Measurements from ENCODE around the gene RXFP1. TPM values are rescaled to one million over a fixed set of nuclear protein-coding genes. Genes with fewer than 3 reads are reported as not detected.

RXFP1 gene
- total and polyA plus RNA-seq, 2 donors from 2014 or later, result 1.4 to 1.7 TPM

- Histone ChIP-seq H3K9me3 (ENCODE audit: control insufficient read depth in 2 of 3, insufficient read depth in 1 of 3, low read length in 3 of 3) (no peaks in the 10 kb centered on the region), H3K4me3 (ENCODE audit: low read length in 3 of 3) (no peak overlapping the region), H3K4me1 (ENCODE audit: control insufficient read depth in 2 of 3, insufficient read depth in 2 of 3, low read depth in 1 of 3, low read length in 3 of 3) (no peaks in the 10 kb centered on the region), H3K27ac (ENCODE audit: low read depth in 2 of 2, low read length in 2 of 2) (no peak overlapping the region), H3K9ac (ENCODE audit: low read length in 3 of 3) (no peak overlapping the region), H3K27me3 (ENCODE audit: control insufficient read depth, insufficient read depth, low read length) (no peaks in the 10 kb centered on the region), H3K36me3 (ENCODE audit: control insufficient read depth in 2 of 3, insufficient read depth in 3 of 3, low read length in 3 of 3) (no peaks in the 10 kb centered on the region)
- FAIRE-seq (no peak), DNase-seq (no peak)
- intact Hi-C loops (cut with DNase I), result loop anchor here (10.0 kb wide), 1 partner anchor 367 kb away; no protein-coding TSS in a partner anchor
- TF ChIP-seq, protein P1, sequence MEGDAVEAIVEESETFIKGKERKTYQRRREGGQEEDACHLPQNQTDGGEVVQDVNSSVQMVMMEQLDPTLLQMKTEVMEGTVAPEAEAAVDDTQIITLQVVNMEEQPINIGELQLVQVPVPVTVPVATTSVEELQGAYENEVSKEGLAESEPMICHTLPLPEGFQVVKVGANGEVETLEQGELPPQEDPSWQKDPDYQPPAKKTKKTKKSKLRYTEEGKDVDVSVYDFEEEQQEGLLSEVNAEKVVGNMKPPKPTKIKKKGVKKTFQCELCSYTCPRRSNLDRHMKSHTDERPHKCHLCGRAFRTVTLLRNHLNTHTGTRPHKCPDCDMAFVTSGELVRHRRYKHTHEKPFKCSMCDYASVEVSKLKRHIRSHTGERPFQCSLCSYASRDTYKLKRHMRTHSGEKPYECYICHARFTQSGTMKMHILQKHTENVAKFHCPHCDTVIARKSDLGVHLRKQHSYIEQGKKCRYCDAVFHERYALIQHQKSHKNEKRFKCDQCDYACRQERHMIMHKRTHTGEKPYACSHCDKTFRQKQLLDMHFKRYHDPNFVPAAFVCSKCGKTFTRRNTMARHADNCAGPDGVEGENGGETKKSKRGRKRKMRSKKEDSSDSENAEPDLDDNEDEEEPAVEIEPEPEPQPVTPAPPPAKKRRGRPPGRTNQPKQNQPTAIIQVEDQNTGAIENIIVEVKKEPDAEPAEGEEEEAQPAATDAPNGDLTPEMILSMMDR (IDR thresholded peaks at IDR 0.05; ENCODE audit: borderline replicate concordance, extremely low read depth, insufficient read depth), result no peak
Measured at GRCh38 chr4:158622251-158622650, 100.6 kb downstream of the RXFP1 start.

GRCh38 chr4:158624889-158625478 lies 103.3 kb downstream of the RXFP1 start:
- peak; percentile 95 for FAIRE-seq
- Histone ChIP-seq H3K27me3 (ENCODE audit: control insufficient read depth, insufficient read depth, low read length) (no peaks in the 10 kb centered on the region), H3K36me3 (ENCODE audit: control insufficient read depth in 2 of 3, insufficient read depth in 3 of 3, low read length in 3 of 3) (no peaks in the 10 kb centered on the region), H3K27ac (ENCODE audit: low read depth in 2 of 2, low read length in 2 of 2) (no peak overlapping the region), H3K4me3 (ENCODE audit: low read length in 3 of 3) (no peak overlapping the region), H3K4me1 (ENCODE audit: control insufficient read depth in 2 of 3, insufficient read depth in 2 of 3, low read depth in 1 of 3, low read length in 3 of 3) (no peaks in the 10 kb centered on the region), H3K9ac (ENCODE audit: low read length in 3 of 3) (no peak overlapping the region), H3K9me3 (ENCODE audit: control insufficient read depth in 2 of 3, insufficient read depth in 1 of 3, low read length in 3 of 3) (no peaks in the 10 kb centered on the region)
- DNase-seq, result peak in 2 of 5 donors; percentile 55 to 78
- TF ChIP-seq, protein P1 (IDR thresholded peaks at IDR 0.05; ENCODE audit: borderline replicate concordance, extremely low read depth, insufficient read depth), result peak; percentile 65
- intact Hi-C loops (cut with DNase I), result loop anchor here (10.0 kb wide), 1 partner anchor 370 kb away; no protein-coding TSS in a partner anchor

DNA sequence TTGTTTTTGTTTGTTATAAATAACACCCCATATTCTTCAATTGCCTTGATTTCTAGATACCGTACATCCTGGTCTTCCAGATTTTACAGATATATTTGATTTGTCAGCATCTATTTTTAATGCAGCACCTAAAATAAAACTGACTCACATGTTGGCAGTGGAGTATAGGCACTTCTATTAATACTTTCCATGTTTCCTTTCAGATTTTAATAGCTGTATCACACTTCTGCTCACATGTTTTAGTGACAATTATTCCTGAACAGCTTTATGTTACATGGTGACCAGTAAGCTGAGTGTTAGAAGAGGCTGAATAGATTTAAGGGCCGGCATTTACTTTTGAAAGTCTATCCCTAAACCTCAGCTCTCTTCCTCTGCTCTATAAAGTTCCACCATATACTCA lies 103.9 kb downstream of the RXFP1 start:
- Histone ChIP-seq H3K27ac (ENCODE audit: low read depth in 2 of 2, low read length in 2 of 2) (no peak overlapping the region), H3K9ac (ENCODE audit: low read length in 3 of 3) (no peak overlapping the region), H3K4me1 (ENCODE audit: control insufficient read depth in 2 of 3, insufficient read depth in 2 of 3, low read depth in 1 of 3, low read length in 3 of 3) (no peaks in the 10 kb centered on the region), H3K27me3 (ENCODE audit: control insufficient read depth, insufficient read depth, low read length) (no peaks in the 10 kb centered on the region), H3K9me3 (ENCODE audit: control insufficient read depth in 2 of 3, insufficient read depth in 1 of 3, low read length in 3 of 3) (no peaks in the 10 kb centered on the region), H3K4me3 (ENCODE audit: low read length in 3 of 3) (no peak overlapping the region), H3K36me3 (ENCODE audit: control insufficient read depth in 2 of 3, insufficient read depth in 3 of 3, low read length in 3 of 3) (no peaks in the 10 kb centered on the region)
- TF ChIP-seq, protein P1 (IDR thresholded peaks at IDR 0.05; ENCODE audit: borderline replicate concordance, extremely low read depth, insufficient read depth), result no peak
- intact Hi-C loops (cut with DNase I), result loop anchor here (10.0 kb wide), 1 partner anchor 371 kb away; no protein-coding TSS in a partner anchor
- no peak for DNase-seq
- FAIRE-seq, result no peak

Measured in kidney (tissue), 14 donors.